PC-3 (cell line): Measurements from ENCODE around the gene PID1.

Source experiments
- EZH2 ChIP-seq: fragments of 300-600 bp; sonication (generic); IDR thresholded peaks from one replicate; pipeline ENCODE4 v1.6.1; 2017; ENCODE audit warnings: antibody characterized with exemption, mild to moderate bottlenecking, low read length; ENCODE audit not compliant: unreplicated experiment
- EZH2phosphoT487 ChIP-seq: fragments of 300-600 bp; sonication (generic); IDR thresholded peaks from 2 replicates; pipeline ENCODE4 v1.6.1; 2018; ENCODE audit warnings: mild to moderate bottlenecking, antibody characterized with exemption, low read length, borderline replicate concordance
- TF ChIP-seq, protein P1 (sequence below): fragments of 300-600 bp; sonication (generic); conservative IDR thresholded peaks from 2 replicates; pipeline ENCODE4 v1.5.1; 2017; ENCODE audit warnings: antibody characterized with exemption, low read depth, mild to moderate bottlenecking, low read length

GRCh38 chr2:229212241-229212640 is 58.8 kb downstream of the PID1 start:
- TF ChIP-seq, protein P1, sequence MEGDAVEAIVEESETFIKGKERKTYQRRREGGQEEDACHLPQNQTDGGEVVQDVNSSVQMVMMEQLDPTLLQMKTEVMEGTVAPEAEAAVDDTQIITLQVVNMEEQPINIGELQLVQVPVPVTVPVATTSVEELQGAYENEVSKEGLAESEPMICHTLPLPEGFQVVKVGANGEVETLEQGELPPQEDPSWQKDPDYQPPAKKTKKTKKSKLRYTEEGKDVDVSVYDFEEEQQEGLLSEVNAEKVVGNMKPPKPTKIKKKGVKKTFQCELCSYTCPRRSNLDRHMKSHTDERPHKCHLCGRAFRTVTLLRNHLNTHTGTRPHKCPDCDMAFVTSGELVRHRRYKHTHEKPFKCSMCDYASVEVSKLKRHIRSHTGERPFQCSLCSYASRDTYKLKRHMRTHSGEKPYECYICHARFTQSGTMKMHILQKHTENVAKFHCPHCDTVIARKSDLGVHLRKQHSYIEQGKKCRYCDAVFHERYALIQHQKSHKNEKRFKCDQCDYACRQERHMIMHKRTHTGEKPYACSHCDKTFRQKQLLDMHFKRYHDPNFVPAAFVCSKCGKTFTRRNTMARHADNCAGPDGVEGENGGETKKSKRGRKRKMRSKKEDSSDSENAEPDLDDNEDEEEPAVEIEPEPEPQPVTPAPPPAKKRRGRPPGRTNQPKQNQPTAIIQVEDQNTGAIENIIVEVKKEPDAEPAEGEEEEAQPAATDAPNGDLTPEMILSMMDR: no peak
- TF ChIP-seq EZH2phosphoT487: no peak
- no peak for TF ChIP-seq EZH2
